ENCODE results near the gene PGRMC2.

DNA sequence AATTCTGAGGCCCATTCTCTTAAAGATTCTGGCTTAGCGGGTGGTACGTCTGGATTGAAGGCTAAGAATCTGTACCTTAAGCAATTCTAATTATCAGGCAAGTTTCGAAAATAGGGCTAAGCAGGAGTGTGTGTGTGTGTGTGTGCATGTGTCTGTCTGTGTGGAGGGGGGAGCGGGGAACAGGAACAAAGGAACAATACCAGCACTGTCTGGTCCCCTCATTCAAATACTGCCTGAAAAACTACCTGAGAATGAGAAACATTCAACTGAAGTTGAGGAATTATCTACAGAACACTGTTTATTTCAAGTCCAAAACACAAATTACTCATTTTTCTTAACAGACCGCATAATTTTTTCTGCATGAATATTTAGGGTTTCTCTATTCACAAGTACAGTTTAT is 18.6 kb downstream of the PGRMC2 start:
- TF ChIP-seq, protein P1, sequence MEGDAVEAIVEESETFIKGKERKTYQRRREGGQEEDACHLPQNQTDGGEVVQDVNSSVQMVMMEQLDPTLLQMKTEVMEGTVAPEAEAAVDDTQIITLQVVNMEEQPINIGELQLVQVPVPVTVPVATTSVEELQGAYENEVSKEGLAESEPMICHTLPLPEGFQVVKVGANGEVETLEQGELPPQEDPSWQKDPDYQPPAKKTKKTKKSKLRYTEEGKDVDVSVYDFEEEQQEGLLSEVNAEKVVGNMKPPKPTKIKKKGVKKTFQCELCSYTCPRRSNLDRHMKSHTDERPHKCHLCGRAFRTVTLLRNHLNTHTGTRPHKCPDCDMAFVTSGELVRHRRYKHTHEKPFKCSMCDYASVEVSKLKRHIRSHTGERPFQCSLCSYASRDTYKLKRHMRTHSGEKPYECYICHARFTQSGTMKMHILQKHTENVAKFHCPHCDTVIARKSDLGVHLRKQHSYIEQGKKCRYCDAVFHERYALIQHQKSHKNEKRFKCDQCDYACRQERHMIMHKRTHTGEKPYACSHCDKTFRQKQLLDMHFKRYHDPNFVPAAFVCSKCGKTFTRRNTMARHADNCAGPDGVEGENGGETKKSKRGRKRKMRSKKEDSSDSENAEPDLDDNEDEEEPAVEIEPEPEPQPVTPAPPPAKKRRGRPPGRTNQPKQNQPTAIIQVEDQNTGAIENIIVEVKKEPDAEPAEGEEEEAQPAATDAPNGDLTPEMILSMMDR (IDR thresholded peaks at IDR 0.05; ENCODE audit: low read depth, low read length, missing input control): no peak
- no peak for TF ChIP-seq JUND (IDR thresholded peaks at IDR 0.05)
- no peak for TF ChIP-seq YY1 (IDR thresholded peaks at IDR 0.05)
- no peak for TF ChIP-seq SP1 (IDR thresholded peaks at IDR 0.05)
- TF ChIP-seq, protein P2, sequence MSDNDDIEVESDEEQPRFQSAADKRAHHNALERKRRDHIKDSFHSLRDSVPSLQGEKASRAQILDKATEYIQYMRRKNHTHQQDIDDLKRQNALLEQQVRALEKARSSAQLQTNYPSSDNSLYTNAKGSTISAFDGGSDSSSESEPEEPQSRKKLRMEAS (IDR thresholded peaks at IDR 0.05): no peak
- TF ChIP-seq, protein P3, sequence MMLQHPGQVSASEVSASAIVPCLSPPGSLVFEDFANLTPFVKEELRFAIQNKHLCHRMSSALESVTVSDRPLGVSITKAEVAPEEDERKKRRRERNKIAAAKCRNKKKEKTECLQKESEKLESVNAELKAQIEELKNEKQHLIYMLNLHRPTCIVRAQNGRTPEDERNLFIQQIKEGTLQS (IDR thresholded peaks at IDR 0.05): no peak
- no peak for TF ChIP-seq FOXA1 (IDR thresholded peaks at IDR 0.05)
- TF ChIP-seq EGR1 (IDR thresholded peaks at IDR 0.05; ENCODE audit: low read depth in 2 of 2): no peak
- no peak for TF ChIP-seq RAD21 (IDR thresholded peaks at IDR 0.05)
- TF ChIP-seq, protein P4, sequence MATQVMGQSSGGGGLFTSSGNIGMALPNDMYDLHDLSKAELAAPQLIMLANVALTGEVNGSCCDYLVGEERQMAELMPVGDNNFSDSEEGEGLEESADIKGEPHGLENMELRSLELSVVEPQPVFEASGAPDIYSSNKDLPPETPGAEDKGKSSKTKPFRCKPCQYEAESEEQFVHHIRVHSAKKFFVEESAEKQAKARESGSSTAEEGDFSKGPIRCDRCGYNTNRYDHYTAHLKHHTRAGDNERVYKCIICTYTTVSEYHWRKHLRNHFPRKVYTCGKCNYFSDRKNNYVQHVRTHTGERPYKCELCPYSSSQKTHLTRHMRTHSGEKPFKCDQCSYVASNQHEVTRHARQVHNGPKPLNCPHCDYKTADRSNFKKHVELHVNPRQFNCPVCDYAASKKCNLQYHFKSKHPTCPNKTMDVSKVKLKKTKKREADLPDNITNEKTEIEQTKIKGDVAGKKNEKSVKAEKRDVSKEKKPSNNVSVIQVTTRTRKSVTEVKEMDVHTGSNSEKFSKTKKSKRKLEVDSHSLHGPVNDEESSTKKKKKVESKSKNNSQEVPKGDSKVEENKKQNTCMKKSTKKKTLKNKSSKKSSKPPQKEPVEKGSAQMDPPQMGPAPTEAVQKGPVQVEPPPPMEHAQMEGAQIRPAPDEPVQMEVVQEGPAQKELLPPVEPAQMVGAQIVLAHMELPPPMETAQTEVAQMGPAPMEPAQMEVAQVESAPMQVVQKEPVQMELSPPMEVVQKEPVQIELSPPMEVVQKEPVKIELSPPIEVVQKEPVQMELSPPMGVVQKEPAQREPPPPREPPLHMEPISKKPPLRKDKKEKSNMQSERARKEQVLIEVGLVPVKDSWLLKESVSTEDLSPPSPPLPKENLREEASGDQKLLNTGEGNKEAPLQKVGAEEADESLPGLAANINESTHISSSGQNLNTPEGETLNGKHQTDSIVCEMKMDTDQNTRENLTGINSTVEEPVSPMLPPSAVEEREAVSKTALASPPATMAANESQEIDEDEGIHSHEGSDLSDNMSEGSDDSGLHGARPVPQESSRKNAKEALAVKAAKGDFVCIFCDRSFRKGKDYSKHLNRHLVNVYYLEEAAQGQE (IDR thresholded peaks at IDR 0.05): no peak
- TF ChIP-seq GABPA (IDR thresholded peaks at IDR 0.05 in 1 of 2, conservative IDR thresholded peaks at IDR 0.05 in 1 of 2): no peak
- no peak for TF ChIP-seq RXRA (IDR thresholded peaks at IDR 0.05)
- TF ChIP-seq, protein P5, sequence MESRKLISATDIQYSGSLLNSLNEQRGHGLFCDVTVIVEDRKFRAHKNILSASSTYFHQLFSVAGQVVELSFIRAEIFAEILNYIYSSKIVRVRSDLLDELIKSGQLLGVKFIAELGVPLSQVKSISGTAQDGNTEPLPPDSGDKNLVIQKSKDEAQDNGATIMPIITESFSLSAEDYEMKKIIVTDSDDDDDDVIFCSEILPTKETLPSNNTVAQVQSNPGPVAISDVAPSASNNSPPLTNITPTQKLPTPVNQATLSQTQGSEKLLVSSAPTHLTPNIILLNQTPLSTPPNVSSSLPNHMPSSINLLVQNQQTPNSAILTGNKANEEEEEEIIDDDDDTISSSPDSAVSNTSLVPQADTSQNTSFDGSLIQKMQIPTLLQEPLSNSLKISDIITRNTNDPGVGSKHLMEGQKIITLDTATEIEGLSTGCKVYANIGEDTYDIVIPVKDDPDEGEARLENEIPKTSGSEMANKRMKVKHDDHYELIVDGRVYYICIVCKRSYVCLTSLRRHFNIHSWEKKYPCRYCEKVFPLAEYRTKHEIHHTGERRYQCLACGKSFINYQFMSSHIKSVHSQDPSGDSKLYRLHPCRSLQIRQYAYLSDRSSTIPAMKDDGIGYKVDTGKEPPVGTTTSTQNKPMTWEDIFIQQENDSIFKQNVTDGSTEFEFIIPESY (IDR thresholded peaks at IDR 0.05): no peak
- TF ChIP-seq HNF4G (IDR thresholded peaks at IDR 0.05): no peak
